Stimulated activated CD8-positive, alpha-beta memory T cell treated with anti-CD3 and anti-CD28 coated beads, Interleukin-4, amount 100 ng/mL, for 4 hours (primary cell): ENCODE data around the gene PRUNE2.
"Not testable (repeated sequence)": the region's sequence is repeated elsewhere in the genome, so short reads cannot be mapped to it uniquely, and the experiment has no call there.

Experiments
- DNase-seq, 2 donors: peaks; one replicate each; pipeline ENCODE4 v3.0.0-alpha.2; 2020; ENCODE audit warnings: low read depth in 2 of 2, low spot score in 1 of 2

Gene PRUNE2

DNA sequence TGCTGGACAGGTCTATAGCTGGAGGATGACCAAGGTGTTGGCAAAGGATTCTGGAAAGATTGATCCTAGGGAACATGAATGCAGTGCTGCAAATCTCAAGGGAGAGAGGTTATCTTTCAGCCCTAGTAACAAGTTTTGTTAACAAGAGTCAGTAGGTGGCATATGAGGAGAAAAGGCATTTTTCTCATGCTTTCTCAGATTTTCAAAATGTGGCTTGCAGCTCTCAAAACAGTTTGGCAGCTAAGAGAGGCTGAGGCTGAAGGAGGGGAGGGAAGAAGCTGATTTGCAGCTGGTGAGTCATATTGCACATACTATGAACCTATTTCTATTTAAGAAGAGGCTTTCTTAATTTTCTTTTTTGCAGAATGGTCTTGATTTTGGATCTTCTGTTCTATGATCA lies 205.9 kb downstream of the PRUNE2 start:
- no peak for DNase-seq

DNA sequence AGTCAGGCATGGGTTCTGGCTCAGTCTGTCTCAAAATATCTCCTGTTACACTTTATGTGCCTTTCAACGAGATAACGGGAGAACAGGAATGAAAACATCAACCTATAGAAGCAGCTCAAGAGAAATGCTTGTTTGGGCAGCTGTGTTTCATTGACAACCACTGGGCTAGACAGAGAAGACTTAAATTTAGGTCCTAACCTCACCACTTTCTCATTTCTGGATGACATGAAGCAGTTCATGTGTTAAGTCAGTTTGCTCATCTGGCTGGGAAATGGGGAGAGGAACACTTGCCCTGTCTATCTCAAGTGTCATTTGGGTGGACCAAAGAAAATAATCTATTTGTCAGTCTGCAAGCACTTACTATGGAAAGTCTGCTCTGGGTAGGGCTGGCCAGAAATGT lies 208.4 kb downstream of the PRUNE2 start:
- DNase-seq: no peak

DNA sequence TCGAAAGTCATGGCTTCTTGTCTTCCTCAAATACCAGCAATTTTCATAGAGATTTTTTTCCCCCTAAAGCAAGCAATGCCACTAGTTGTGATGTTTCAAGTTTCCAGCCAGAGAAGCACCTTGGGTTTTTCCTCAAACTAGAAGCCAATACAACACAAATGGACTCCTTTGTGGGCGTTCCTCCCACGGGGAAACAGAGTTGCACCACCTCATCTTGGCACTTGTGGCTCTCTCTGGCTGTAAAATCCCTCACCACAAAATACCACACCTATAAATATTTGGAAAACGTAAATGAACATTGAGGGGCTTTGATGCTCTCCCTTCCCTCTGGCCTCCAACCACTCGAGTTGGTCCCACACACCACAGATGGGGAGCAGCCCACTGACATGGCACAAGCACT lies 208.8 kb downstream of the PRUNE2 start:
- no peak for DNase-seq

DNA sequence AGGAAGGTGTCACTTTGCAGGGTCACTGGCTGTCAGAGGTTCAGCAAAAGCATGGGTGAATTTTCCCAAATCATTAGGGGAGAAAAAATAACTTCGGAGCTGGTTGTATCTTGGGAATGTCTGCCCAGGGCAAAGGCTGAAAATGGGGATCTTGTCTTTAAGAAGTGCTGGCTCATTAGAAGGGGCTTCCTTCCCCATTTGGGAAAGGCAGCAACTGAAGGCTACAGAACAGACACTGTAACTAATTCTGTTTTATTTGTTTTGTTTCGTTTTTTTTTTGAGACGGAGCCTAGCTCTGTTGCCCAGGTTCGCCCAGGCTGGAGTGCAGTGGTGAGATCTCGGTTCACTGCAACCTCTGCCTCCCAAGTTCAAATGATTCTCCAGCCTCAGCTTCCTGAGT lies 212.0 kb downstream of the PRUNE2 start:
- DNase-seq: no peak

DNA sequence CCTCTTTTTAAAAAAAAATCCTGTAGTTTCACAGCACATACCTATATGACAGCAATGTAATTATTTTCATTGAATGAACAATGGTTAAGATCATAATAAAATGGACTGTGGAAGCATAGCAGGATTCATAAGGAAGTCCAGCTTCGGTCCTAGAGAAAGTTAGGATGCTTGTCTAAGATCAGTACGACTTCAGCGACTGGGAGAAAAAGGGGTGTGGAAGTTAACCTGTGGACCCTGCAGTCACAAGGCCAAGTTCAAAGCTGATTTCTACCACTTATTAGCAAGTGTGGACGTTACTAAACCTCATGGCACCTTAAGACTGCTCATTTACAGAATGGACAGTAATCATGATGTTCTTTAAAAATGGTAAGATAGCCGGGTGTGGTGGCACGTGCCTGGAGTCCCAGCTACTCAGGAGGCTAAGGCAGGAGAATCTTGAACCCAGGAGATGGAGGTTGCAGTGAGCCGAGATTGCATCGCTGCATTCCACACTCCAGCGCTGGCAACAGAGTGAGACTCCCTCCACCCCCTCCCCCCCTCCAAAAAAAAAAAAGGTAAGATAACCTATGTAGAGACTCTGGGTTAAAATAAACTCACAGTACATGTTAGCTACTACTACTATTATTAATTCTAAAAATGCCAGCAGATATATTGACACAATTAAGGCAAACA lies 213.3 kb downstream of the PRUNE2 start:
- DNase-seq: no peak

DNA sequence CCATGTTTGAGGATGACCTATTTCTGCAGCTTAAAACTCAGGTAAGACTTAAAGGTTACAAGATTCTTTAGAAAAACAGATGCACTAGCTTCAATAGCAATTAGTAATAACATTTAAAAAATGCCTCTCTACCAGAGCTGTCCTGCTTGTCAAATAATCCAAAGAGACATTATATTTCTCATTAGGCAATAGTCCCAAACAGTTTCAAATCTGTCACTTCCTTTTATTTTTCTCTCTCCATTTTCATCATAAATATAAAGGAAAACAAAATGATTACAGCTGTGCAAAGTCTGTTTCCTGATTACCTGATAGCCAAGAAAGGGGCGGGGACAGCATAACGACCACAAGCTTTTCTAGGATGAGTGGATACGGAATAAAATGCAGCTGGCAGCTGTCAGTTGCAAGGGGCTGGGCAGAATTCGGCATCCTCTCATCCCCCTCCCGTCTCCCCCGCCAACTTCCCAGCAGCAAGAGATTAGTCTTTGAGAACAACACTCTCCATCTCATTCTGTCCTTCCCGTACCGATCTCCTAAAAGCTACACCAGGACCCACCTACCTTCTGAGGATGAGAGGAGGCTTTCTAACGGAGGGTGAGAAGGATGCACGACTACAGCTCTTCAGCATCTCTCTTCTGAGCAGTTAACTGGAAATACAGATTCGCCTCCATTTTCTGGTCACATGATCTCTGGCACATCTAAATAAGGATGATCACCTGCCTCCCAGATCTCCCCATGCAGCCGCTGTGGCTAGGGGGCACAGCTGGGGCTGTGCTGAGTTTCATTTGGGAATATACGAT lies 214.2 kb downstream of the PRUNE2 start:
- DNase-seq: no peak

DNA sequence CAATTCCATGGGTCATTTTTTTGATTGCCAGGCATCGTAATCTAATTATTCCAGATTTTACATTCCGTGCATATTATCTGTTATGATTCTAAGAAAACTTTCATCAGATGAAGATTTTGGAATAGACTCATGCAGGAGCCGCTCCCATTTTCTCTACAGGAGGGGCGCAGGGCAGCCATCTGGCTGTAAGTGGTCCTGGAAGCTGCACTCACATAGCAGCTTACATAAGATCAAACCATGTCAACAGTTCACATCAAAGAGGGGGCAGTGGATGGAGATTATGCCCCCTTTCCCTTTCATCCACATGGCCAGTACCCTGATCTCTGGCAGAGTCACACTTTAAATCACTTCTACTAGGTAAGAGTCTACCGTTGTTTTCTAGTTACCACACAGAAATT lies 214.9 kb downstream of the PRUNE2 start:
- DNase-seq: no peak

DNA sequence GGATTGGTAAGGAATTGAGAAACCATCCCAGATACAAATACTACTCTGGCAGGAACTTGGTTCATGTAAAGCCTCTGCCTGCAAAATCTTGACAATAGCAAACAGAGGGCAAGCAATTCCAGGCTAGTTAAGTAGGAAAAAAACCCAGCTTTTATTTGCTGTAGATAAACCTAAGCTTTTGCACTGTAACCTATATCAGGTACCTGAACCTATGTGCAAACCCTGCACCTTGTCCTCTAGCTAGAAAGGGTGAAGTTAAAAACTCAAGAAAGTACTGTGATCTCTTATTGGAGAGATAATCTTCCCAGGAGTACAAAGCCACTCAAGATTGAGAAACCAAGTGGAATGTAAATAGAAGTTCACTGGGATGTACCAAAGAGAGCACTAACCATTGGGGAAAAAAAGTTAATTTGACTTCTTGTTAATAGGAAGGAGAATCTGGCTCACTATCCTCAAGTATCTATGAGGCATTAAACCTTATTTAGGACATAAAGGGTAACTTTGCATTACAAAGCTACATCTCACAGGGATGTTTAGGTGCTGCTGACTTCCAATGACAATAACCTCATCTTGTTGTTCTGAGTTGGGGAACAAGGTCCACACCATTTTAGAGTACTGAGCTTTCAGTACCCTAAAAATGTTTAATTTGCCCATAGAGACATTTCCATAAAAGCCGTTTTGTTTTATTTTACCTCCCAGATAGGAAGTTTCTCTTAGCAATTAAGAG lies 215.5 kb downstream of the PRUNE2 start:
- no peak for DNase-seq

DNA sequence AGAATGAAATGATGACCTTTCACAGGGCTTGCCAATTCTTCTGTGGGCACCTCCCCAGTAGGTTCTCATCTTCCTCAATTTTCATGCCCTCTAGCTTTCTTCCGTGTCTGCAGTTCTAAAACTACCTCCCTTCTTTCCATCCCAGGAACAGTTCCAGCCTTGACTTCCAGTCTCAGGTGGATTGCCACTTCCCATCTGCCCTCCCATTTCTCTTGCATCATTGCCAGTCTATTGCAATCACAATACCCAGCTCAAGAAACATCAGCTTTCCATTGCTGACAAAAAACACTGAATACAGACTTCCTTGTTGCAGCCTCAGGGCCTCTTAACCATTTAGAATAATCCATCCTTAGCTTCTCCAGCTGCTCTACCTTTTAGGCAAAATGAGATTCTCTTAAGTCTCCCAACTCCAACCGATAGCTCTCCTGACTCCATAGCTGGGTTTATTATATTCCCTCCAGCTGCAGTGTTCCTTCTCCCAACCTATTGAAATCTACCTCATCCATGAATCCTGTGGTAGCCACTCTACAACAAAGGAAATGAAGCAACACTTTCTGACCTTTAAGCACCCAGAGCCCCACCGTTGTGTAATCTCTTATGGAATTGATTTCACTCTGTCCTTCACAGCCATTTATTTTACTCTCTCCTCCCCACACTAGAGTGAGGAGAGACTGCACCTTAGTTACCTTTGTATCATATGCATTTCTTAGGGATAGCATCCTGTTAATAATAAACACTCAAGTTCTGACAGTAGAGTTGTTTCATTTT lies 217.3 kb downstream of the PRUNE2 start:
- DNase-seq: no peak

DNA sequence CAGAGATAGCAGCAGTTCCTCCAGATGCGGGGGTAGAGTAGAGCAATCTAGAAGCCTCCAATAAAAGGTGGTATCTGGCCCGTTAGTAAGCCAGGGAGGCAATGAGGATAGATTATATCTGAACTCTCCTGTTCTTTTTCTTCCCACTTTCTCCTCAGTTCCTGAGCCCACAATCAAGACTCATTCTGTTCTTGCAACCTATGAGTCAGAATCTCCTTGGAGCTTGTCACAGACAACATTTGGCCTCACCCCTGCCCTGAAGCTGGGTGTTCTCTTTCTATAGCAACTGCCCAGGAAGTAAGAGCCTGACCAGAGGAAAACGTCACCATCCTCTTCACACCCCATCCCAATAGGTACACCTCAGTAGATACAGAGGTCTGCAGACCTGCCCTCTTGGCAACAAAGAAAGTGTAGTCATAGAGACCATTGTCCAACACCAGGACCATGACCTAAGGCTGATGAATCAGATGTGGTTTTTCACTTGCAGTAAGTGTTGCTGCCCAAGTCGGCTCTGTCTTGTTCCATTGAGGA lies 218.0 kb downstream of the PRUNE2 start:
- no peak for DNase-seq

DNA sequence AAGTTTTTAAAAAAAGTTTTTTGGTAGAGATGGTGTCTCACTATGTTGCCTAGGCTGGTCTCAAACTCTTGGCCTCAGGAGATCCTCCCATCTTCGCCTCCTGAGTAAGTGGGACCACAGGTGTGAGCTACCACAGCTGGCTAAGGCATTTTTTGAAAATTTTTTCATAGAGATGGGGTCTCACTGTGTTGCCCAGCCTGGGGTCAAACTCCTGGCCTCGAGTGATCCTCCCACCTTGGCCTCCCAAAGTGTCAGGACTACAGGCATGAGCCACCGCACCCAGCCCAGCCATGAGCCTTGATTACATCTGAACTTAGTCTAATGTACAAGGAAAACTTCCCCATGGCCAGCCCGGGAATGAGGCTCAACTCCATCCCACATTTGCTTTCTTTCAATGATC lies 219.2 kb downstream of the PRUNE2 start:
- DNase-seq: no peak

DNA sequence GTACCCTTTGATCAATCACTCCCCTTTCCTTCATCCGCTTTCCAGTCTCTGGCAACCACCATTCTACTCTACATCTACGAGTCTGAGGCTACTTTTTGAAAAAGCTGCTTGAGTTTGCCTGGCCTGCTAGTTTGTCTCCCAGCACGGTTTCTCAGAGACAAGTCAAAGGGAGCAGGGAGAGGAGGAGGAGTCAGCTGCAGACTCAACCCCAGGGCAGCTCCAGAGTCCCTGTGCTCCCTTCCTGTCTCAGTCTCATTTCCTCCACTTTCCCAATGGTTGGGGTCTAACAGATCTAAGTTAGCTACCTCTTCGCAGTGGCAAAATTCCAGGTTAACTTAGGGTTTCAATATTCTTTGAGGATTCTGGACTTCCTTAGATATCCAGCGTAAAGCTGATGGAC lies 221.7 kb downstream of the PRUNE2 start:
- DNase-seq: no peak

DNA sequence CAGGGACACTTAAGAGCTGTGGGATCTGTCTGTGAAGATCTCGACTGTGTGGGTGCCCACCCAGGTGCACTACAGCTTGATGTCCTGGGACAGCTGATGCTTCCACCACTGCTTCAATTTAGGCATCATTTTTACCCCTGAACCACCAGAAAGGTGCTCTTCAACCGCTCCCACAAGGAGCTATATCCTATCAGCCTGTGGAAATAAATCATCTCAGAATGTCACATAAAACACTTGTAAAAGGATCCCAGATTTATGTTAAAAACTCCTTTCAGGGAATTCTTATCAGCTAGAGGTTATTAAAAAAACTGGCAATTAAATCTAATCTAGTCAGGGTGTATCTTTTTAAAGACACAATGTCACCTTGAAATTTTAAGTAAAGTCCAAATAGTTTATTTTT lies 224.4 kb downstream of the PRUNE2 start:
- DNase-seq: no peak

DNA sequence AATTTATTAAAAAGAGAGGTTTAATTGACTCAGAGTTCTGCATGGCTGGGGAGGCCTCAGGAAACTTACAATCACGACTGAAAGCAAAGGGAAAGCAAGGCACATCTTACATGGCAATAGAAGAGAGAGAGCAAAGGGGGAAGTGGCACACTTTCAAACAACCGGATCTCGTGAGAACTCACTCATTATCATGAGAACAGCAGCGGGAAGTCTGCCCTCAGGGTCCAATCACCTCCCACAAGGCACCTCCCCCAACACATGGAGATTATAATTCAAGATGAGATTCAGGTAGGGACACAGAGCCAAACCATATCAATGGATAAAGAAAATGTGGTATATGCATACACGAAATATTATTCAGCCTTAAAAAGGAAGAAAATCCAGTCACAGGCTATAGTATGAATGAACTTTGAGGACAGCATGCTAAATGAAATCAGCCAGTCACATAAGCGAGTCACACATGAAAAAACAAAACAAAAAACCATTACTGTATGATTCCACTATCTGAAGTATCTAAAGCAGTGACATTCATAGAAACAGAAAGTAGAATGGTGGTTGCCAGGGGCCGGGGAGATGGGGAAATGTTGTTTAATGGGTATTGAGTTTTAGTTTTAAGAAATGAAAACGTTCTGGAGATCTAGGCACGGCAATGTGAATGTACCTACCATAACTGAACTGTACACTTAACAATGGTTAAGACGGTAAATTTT lies 225.0 kb downstream of the PRUNE2 start:
- no peak for DNase-seq

DNA sequence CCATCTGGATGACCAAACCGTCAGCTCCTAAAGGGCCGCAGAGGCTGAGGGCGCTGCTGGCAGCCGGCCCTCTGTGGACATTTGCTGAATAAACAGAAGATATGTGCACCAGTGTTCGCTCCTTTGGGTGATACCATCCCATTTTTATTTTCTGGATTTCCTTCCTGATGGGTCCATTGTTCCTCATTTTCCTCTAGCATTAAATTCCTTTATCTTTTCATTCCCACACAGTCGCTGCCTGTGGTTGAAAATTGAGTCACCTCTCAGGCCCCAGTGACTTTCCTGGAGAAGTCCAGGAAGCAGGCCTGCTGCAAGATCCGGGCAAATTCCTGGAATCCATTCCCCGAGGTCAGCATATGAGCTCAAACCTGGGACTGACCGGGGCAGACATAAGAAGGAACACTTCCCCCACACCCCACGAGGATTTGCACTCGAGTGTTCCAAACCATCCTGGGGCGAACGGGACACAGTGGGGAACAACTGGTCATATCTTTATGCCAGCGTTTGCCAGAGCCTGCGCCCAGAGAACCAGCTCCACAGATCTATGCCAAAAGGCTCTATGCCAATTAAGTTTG lies 228.3 kb downstream of the PRUNE2 start:
- no peak for DNase-seq

DNA sequence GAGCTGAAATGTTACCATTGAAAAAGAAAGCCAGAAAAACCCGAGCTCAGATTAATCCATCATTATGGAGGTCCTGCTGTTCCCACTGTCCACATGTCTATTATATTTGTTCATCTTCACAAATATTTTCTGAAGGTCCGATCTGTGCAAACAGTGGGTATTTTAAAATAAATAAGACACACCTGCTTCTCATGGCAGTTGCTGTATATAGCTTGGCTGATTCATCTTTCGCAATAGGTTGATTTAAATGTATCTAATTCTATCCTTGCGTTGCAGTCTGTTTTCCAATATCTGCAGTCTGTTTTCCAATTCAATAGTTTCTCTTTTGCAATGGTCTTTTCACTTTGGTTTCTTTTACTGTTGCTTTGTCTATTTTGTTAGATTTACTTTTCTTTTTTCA lies 229.1 kb downstream of the PRUNE2 start:
- no peak for DNase-seq

DNA sequence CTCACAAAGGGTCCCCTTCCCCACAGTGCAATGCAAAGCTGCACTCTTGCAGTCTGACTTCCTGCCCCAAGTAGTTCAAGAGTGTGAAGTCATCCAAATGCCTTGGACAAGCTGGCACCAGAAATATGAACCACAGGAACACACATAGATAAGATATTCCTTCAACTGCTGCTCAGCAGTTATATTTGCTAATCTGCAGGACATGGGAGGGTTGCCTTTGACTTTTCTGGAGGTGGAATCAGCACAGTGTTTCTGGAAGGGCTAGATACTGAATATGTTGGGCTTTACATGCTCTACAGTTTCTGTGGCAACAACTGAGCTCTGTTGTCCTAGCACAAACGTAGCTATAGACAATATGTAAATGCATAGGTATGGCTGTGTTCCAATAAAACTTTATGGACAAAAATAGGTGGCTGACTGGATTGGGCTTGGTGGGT lies 238.4 kb downstream of the PRUNE2 start:
- no peak for DNase-seq

DNA sequence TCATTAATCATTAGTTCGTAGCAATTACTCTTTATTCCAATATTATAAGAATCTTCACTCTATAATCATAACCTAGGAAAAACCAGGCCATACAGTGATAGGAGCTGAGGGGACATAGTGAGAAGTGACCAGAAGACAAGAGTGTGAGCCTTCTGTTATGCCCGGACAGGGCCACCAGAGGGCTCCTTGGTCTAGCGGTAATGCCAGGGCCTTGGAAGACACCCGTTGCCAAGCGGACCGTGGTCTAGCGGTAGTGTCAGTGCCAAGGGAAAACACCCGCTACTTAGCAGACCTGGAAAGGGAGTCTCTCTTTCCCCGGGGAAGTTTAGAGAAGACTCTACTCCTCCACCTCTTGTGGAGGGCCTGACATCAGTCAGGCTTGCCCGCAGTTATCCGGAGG lies 239.9 kb downstream of the PRUNE2 start:
- DNase-seq: not testable (repeated sequence)

DNA sequence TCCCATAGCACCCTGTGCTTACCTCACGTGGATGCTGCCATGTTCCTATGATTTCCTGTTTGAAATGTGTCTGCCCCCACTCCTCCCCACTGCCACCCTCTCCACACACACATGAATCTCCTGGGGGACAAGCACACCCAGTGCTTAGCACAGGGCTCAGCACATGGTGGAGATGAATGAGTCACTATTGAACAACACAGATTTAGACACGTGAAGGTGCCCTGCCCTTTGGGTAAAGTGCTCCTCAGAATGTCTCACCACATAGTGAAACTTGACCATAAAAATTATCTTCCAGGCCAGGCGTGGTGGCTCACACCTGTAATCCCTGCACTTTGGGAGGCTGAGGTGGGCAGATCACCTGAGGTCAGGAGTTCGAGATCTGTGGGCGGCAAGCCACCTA lies 240.5 kb downstream of the PRUNE2 start:
- no peak for DNase-seq

DNA sequence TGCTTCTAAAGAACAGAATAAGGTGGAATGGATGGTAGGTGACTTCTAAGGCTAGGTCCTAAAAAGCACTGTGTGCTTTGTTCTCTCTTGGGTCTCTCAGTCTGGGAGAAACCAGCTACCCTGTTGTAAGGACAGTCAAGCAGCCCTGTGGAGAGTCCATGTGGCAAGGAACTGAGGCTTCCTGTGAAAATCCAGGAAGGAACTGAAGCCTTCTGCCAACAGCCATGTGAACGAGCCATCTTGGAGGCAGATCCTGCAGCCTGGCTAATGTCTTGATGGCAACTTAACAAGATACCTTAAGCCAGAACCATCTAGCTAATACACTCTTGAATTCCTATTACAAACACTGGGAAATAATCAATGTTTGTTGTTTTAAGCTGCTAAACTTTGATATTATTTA lies 241.8 kb downstream of the PRUNE2 start:
- no peak for DNase-seq
